PC-3 (cell line): ENCODE results near the gene MGARP. TPM values are rescaled to one million over a fixed set of nuclear protein-coding genes. Genes with fewer than 3 reads are reported as not detected.

Source experiments
- ATAC-seq: fragments of 200-7000 bp; cut with Tn5 transposase; 2 replicates; pipeline ENCODE4 v1.9.1; 2020; ENCODE audit warnings: mild to moderate bottlenecking, moderate library complexity
- BruUV-seq: library from RNA; stranded (reverse); fragments of 400-500 nt; replicated peaks from 2 replicates; lab custom pipeline; 2021; lab: Mats Ljungman, UMichigan
- CTCF ChIA-PET: fragments of 300-600 bp; sonication (Branson Sonifier 250); formaldehyde crosslinking; loops from one replicate; lab custom pipeline; 2022; ENCODE audit warnings: antibody characterized with exemption; lab: Charles Lee
- POLR2A ChIA-PET: fragments of 300-600 bp; sonication (Branson Sonifier 250); formaldehyde crosslinking; loops from one replicate; lab custom pipeline; 2022; ENCODE audit warnings: antibody characterized with exemption; ENCODE audit not compliant: unreplicated experiment; lab: Charles Lee
- DNase-seq: peaks from one replicate; pipeline ENCODE4 v3.0.0-alpha.2; 2015
- H2AFZ ChIP-seq: fragments of 300-600 bp; sonication (generic); 2 replicates; pipeline ENCODE4 v1.6.0; 2016; ENCODE audit warnings: antibody characterized with exemption, low read length
- H3F3A ChIP-seq: fragments of 300-600 bp; sonication (generic); one replicate; pipeline ENCODE4 v1.6.0; 2017; ENCODE audit warnings: antibody characterized with exemption, low read length, control low read depth, mild to moderate bottlenecking; ENCODE audit not compliant: unreplicated experiment
- H3K27ac ChIP-seq: fragments of 300-600 bp; sonication (generic); 2 replicates; pipeline ENCODE4 v1.5.1; 2016; ENCODE audit warnings: mild to moderate bottlenecking, low read length
- H3K27me3 ChIP-seq: fragments of 300-600 bp; sonication (generic); 2 replicates; pipeline ENCODE4 v1.6.1; 2016; ENCODE audit warnings: low read length, mixed read lengths
- H3K36me3 ChIP-seq: fragments of 300-600 bp; sonication (generic); 2 replicates; pipeline ENCODE4 v1.6.1; 2016; ENCODE audit warnings: low read depth, mixed run types, low read length, mixed read lengths
- H3K4me1 ChIP-seq: fragments of 300-600 bp; sonication (generic); 2 replicates; pipeline ENCODE4 v1.5.1; 2016; ENCODE audit warnings: low read length; ENCODE audit not compliant: insufficient read depth
- H3K4me2 ChIP-seq: fragments of 300-600 bp; sonication (generic); 2 replicates; pipeline ENCODE4 v1.6.0; 2016; ENCODE audit warnings: low read length
- H3K4me3 ChIP-seq: fragments of 300-600 bp; sonication (generic); 2 replicates; pipeline ENCODE4 v1.5.1; 2016; ENCODE audit warnings: mild to moderate bottlenecking, low read length, mixed read lengths
- H3K79me2 ChIP-seq: fragments of 300-600 bp; sonication (generic); 2 replicates; pipeline ENCODE4 v1.6.1; 2017; ENCODE audit warnings: low read length, mixed read lengths
- H3K9ac ChIP-seq: fragments of 300-600 bp; sonication (generic); 2 replicates; pipeline ENCODE4 v1.6.0; 2016; ENCODE audit warnings: mild to moderate bottlenecking, low read length
- H3K9me2 ChIP-seq: fragments of 300-600 bp; sonication (generic); replicated peaks from 2 replicates; pipeline ENCODE4 v1.6.1; 2016; ENCODE audit warnings: mixed run types, low read length, mixed read lengths
- H3K9me3 ChIP-seq: fragments of 300-600 bp; sonication (generic); 2 replicates; pipeline ENCODE4 v1.6.1; 2016; ENCODE audit warnings: low read length, mixed read lengths
- H4K20me1 ChIP-seq: fragments of 300-600 bp; sonication (generic); 2 replicates; pipeline ENCODE4 v1.6.1; 2016; ENCODE audit warnings: low read length, mixed read lengths
- CTCF ChIP-seq: fragments of 300-600 bp; sonication (generic); conservative IDR thresholded peaks from 2 replicates; pipeline ENCODE4 v1.5.1; 2017; ENCODE audit warnings: antibody characterized with exemption, low read depth, mild to moderate bottlenecking, low read length
- EZH2 ChIP-seq: fragments of 300-600 bp; sonication (generic); IDR thresholded peaks from one replicate; pipeline ENCODE4 v1.6.1; 2017; ENCODE audit warnings: antibody characterized with exemption, mild to moderate bottlenecking, low read length; ENCODE audit not compliant: unreplicated experiment
- EZH2phosphoT487 ChIP-seq: fragments of 300-600 bp; sonication (generic); IDR thresholded peaks from 2 replicates; pipeline ENCODE4 v1.6.1; 2018; ENCODE audit warnings: mild to moderate bottlenecking, antibody characterized with exemption, low read length, borderline replicate concordance
- intact Hi-C: fragments of 100-400 bp; cut with micrococcal nuclease; formaldehyde crosslinking; loops from 2 replicates; pipeline ENCODE4 v1.9.0; 2023
- total RNA-seq: library from RNA; depleted of rRNA; stranded (reverse); fragments of >200 nt; gene quantifications from 2 replicates; pipeline ENCODE4 v1.2.3, GENCODE V29; 2014

The MGARP gene
- total RNA-seq, 1 experiment from 2014 or later, result 0.33 TPM

- no TSS peak for BruUV-seq
- ATAC-seq (no peak), DNase-seq (no peak)
- Histone ChIP-seq H4K20me1 (no peaks in the 10 kb centered on the region), H3F3A (no peaks in the 10 kb centered on the region), H3K9me3 (no peaks in the 10 kb centered on the region), H2AFZ (no peak overlapping the region), H3K9me2 (no peaks in the 10 kb centered on the region), H3K4me1 (no peaks in the 10 kb centered on the region), H3K36me3 (no peaks in the 10 kb centered on the region), H3K79me2 (no peaks in the 10 kb centered on the region), H3K27me3 (no peaks in the 10 kb centered on the region), H3K4me2 (no peak overlapping the region), H3K27ac (no peak overlapping the region), H3K9ac (no peak overlapping the region), H3K4me3 (no peak overlapping the region)
- TF ChIP-seq EZH2phosphoT487 (no peak), CTCF (no peak), EZH2 (no peak)
- POLR2A ChIA-PET, result no interaction called here
- CTCF ChIA-PET, result no interaction called here
- intact Hi-C loops, result no loop called here
Observed at GRCh38 chr4:139275281-139275735, 4.7 kb downstream of the MGARP start.

GRCh38 chr4:139274790-139275189 lies 5.2 kb downstream of the MGARP start:
- H3K4me3 ChIP-seq, result no peak overlapping the region
- no TSS peak for BruUV-seq
- CTCF ChIA-PET, result no interaction called here

More at GRCh38 chr4:139274790-139275189, 5.2 kb downstream of the MGARP start:
- intact Hi-C loops, result no loop called here
- Histone ChIP-seq H3K27me3 (no peaks in the 10 kb centered on the region), H2AFZ (no peak overlapping the region), H4K20me1 (no peaks in the 10 kb centered on the region), H3K79me2 (no peaks in the 10 kb centered on the region), H3K9me2 (no peaks in the 10 kb centered on the region), H3K36me3 (no peaks in the 10 kb centered on the region), H3K27ac (no peak overlapping the region), H3K4me1 (no peaks in the 10 kb centered on the region), H3K4me2 (no peak overlapping the region), H3K9ac (no peak overlapping the region), H3K9me3 (no peaks in the 10 kb centered on the region), H3F3A (no peaks in the 10 kb centered on the region)
- ATAC-seq, result no peak
- no peak for DNase-seq
- TF ChIP-seq EZH2phosphoT487 (no peak), EZH2 (no peak), CTCF (no peak)
- POLR2A ChIA-PET, result no interaction called here
